OCI-LY7 (cell line): Measurements from ENCODE around the gene KLHL6. TPM values are rescaled to one million over a fixed set of nuclear protein-coding genes. Genes with fewer than 3 reads are reported as not detected.

Experiments
- BruUV-seq: library from RNA; stranded (reverse); fragments of 400-500 nt; replicated peaks from 2 replicates; lab custom pipeline; 2021; lab: Mats Ljungman, UMichigan
- CTCF ChIA-PET: fragments of 300-600 bp; sonication (Branson Sonifier 250); formaldehyde crosslinking; loops from one replicate; lab custom pipeline; 2022; ENCODE audit warnings: antibody characterized with exemption; ENCODE audit not compliant: unreplicated experiment; lab: Charles Lee
- POLR2A ChIA-PET: fragments of 300-600 bp; sonication (Branson Sonifier 250); formaldehyde crosslinking; loops from one replicate; lab custom pipeline; 2022; ENCODE audit warnings: antibody characterized with exemption; lab: Charles Lee
- DNase-seq: peaks from one replicate; pipeline ENCODE4 v3.0.0-alpha.2; 2015; ENCODE audit warnings: low spot score
- H2AFZ ChIP-seq: fragments of 200-600 bp; sonication (generic), shearing (Covaris generic); 2 replicates; pipeline ENCODE4 v1.6.1; 2014; ENCODE audit warnings: mild to moderate bottlenecking, antibody characterized with exemption, low read length, moderate library complexity
- H3K27ac ChIP-seq: fragments of 200-600 bp; sonication (generic); 2 replicates; pipeline ENCODE4 v1.5.1; 2014; ENCODE audit warnings: mixed run types, low read depth, mild to moderate bottlenecking, moderate library complexity, low read length, inconsistent platforms; ENCODE audit not compliant: poor library complexity, severe bottlenecking
- H3K36me3 ChIP-seq: fragments of 200-600 bp; sonication (generic); 2 replicates; pipeline ENCODE4 v1.6.1; 2014; ENCODE audit warnings: mild to moderate bottlenecking, antibody characterized with exemption, low read length, moderate library complexity, mixed read lengths; ENCODE audit not compliant: insufficient read depth
- H3K4me1 ChIP-seq: fragments of 200-600 bp; sonication (generic); 2 replicates; pipeline ENCODE4 v1.5.1; 2014; ENCODE audit warnings: mild to moderate bottlenecking, low read length; ENCODE audit not compliant: insufficient read depth, poor library complexity, severe bottlenecking
- H3K4me2 ChIP-seq: fragments of 200-600 bp; sonication (generic); 2 replicates; pipeline ENCODE4 v1.6.1; 2014; ENCODE audit warnings: mild to moderate bottlenecking, low read length
- H3K4me3 ChIP-seq: fragments of 200-600 bp; sonication (generic); 2 replicates; pipeline ENCODE4 v1.5.1; 2014; ENCODE audit warnings: mild to moderate bottlenecking, low read depth, low read length; ENCODE audit not compliant: poor library complexity, severe bottlenecking
- H3K79me2 ChIP-seq: fragments of 200-600 bp; sonication (generic); 2 replicates; pipeline ENCODE4 v1.6.1; 2016; ENCODE audit warnings: low read depth, mild to moderate bottlenecking, low read length, moderate library complexity, mixed read lengths; ENCODE audit not compliant: insufficient read depth
- H3K9me2 ChIP-seq: fragments of 200-600 bp; sonication (generic); 2 replicates; pipeline ENCODE4 v1.6.1; 2016; ENCODE audit warnings: mild to moderate bottlenecking, low read length, mixed read lengths; ENCODE audit not compliant: insufficient read depth
- H3K9me3 ChIP-seq: fragments of 200-600 bp; sonication (generic); 2 replicates; pipeline ENCODE4 v1.6.1; 2014; ENCODE audit warnings: mild to moderate bottlenecking, mixed run types, low read length, mixed read lengths
- H4K20me1 ChIP-seq: fragments of 200-600 bp; sonication (generic); 2 replicates; pipeline ENCODE4 v1.6.1; 2014; ENCODE audit warnings: mild to moderate bottlenecking, antibody characterized with exemption, low read length, moderate library complexity, mixed read lengths; ENCODE audit not compliant: insufficient read depth
- EZH2phosphoT487 ChIP-seq: fragments of 200-600 bp; sonication (generic); IDR thresholded peaks from 2 replicates; pipeline ENCODE4 v1.6.1; 2018; ENCODE audit warnings: low read depth, borderline replicate concordance, mild to moderate bottlenecking, mixed run types, antibody characterized with exemption, low read length, moderate library complexity, mixed read lengths
- intact Hi-C: fragments of 100-400 bp; cut with micrococcal nuclease; formaldehyde crosslinking; loops from one replicate; pipeline ENCODE4 v1.10.0; 2022; ENCODE audit not compliant: unreplicated experiment
- total RNA-seq, 2 experiments: library from RNA; depleted of rRNA in 1 of 2; stranded (reverse); fragments of >200 nt in 1 of 2; shearing (Covaris generic) in 1 of 2; gene quantifications; 2 replicates each; pipeline ENCODE4 v1.2.3, GENCODE V29; 2014 to 2022
- TF ChIP-seq, protein P1 (sequence below): fragments of 200-600 bp; sonication (generic); conservative IDR thresholded peaks from 2 replicates; pipeline ENCODE4 v1.5.1; 2014; ENCODE audit warnings: mild to moderate bottlenecking, antibody characterized with exemption, low read length, moderate library complexity, mixed read lengths

The KLHL6 gene
- total RNA-seq, 2 experiments from 2014 or later = 143 to 169 TPM

DNA sequence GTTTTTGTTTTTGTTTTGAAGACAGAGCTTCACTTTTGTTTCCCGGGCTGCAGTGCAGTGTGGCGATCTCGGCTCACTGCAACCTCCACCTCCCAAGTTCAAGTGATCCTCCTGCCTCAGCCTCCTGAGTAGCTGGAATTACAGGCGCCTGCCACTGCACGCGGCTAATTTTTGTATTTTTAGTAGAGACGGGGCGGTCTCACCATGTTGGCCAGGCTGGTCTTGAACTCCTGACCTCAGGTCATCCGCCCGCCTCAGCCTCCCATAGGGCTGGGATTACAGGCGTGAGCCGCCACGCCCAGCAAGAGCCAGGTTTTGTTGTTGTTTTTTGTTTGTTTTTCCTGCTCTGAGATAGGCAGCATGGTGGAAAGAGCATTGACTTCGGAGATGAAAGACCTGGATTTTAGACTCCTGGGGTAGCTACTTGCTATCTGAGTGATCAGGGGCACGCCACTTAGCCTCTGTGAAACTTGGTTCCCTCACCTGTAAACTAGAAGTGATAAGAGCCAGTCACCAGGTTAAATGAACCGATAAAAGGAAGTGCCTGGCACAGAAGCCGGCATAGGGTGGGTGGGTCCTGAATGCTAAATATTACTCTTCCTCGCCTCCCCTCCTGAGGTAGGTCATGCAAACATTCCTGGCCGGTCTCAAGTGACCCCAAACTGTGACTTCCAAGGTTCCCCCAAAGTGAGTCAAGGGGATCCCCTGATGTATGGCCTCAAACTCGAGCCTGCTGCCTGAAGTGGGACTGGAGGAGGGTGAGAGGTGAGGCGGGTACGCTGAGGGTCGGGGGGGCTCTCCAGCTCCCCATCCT is 64.2 kb downstream of the KLHL6 start:
- Histone ChIP-seq H4K20me1 (no peaks in the 10 kb centered on the region), H3K79me2 (peaks cover 11% of the 10 kb centered on the region; the same call in 1 of the 2 replicates), H3K4me1 (peaks cover 22% of the 10 kb centered on the region), H3K36me3 (peaks cover 98% of the 10 kb centered on the region), H2AFZ (no peak overlapping the region), H3K27ac (no peak overlapping the region), H3K4me2 (no peak overlapping the region), H3K4me3 (no peak overlapping the region), H3K9me2 (no peaks in the 10 kb centered on the region), H3K9me3 (no peaks in the 10 kb centered on the region)
- POLR2A ChIA-PET = interaction anchor here (1.0 kb wide), 1 partner anchor 100 kb away, joined by 3 read pairs; no protein-coding TSS in a partner anchor
- intact Hi-C loops = no loop called here
- BruUV-seq = no TSS peak
- DNase-seq = no peak
- no peak for TF ChIP-seq EZH2phosphoT487
- TF ChIP-seq, protein P1, sequence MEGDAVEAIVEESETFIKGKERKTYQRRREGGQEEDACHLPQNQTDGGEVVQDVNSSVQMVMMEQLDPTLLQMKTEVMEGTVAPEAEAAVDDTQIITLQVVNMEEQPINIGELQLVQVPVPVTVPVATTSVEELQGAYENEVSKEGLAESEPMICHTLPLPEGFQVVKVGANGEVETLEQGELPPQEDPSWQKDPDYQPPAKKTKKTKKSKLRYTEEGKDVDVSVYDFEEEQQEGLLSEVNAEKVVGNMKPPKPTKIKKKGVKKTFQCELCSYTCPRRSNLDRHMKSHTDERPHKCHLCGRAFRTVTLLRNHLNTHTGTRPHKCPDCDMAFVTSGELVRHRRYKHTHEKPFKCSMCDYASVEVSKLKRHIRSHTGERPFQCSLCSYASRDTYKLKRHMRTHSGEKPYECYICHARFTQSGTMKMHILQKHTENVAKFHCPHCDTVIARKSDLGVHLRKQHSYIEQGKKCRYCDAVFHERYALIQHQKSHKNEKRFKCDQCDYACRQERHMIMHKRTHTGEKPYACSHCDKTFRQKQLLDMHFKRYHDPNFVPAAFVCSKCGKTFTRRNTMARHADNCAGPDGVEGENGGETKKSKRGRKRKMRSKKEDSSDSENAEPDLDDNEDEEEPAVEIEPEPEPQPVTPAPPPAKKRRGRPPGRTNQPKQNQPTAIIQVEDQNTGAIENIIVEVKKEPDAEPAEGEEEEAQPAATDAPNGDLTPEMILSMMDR = no peak
- CTCF ChIA-PET = no interaction called here

- no peak for TF ChIP-seq EZH2phosphoT487
- TF ChIP-seq, protein P1 = no peak
- no peak overlapping the region for H3K4me2 ChIP-seq
- no peaks in the 10 kb centered on the region for H4K20me1 ChIP-seq
- intact Hi-C loops = no loop called here
- H3K9me2 ChIP-seq = no peaks in the 10 kb centered on the region
- H3K4me3 ChIP-seq = no peak overlapping the region
- peaks cover 5% of the 10 kb centered on the region; the same call in 1 of the 2 replicates for H3K79me2 ChIP-seq
- CTCF ChIA-PET = no interaction called here
- POLR2A ChIA-PET = interaction anchor here (1.6 kb wide), 1 partner anchor 7 kb away, joined by 3 read pairs; no protein-coding TSS in a partner anchor
- H3K36me3 ChIP-seq = peaks cover 98% of the 10 kb centered on the region
- peaks cover 28% of the 10 kb centered on the region for H3K4me1 ChIP-seq
- H3K27ac ChIP-seq = no peak overlapping the region
- DNase-seq = no peak
- H2AFZ ChIP-seq = no peak overlapping the region
- no TSS peak for BruUV-seq
- no peaks in the 10 kb centered on the region for H3K9me3 ChIP-seq
These were observed 64.9 kb downstream of the KLHL6 start for GRCh38 chr3:183490653-183491052.

- Histone ChIP-seq H3K36me3 (peaks cover 95% of the 10 kb centered on the region), H3K79me2 (peaks cover under 1% of the 10 kb centered on the region; the same call in 1 of the 2 replicates), H3K27ac (no peak overlapping the region), H3K9me3 (no peaks in the 10 kb centered on the region), H2AFZ (no peak overlapping the region), H3K4me2 (no peak overlapping the region), H3K4me1 (peaks cover 33% of the 10 kb centered on the region), H3K4me3 (no peak overlapping the region), H4K20me1 (no peaks in the 10 kb centered on the region), H3K9me2 (no peaks in the 10 kb centered on the region)
- CTCF ChIA-PET = no interaction called here
- DNase-seq = no peak
- no TSS peak for BruUV-seq
- TF ChIP-seq, protein P1 = no peak
- TF ChIP-seq EZH2phosphoT487 = no peak
- POLR2A ChIA-PET = interaction anchor here (1.6 kb wide), 1 partner anchor 8 kb away, joined by 3 read pairs; no protein-coding TSS in a partner anchor
- intact Hi-C loops = no loop called here
These were observed 65.3 kb downstream of the KLHL6 start for GRCh38 chr3:183490211-183490601.
